Uterus (tissue), 4 donors: ENCODE data around the gene NDUFA13. TPM values are rescaled to one million over a fixed set of nuclear protein-coding genes. Genes with fewer than 3 reads are reported as not detected.

Experiments
- DNase-seq, 2 donors: peaks; one replicate each; pipeline ENCODE4 v3.0.0-alpha.2; 2019 to 2020
- H3K27ac ChIP-seq, 2 donors: fragments of 200-600 bp; sonication (generic); 1 replicate in 1 of 2; 2 replicates in 1 of 2; pipeline ENCODE4 v1.5.1; 2016 to 2018
- H3K27me3 ChIP-seq, 2 donors: fragments of 200-600 bp; sonication (generic); one replicate each; pipeline ENCODE4 v1.5.1; 2018 to 2019; ENCODE audit warnings: control low read depth in 1 of 2
- H3K36me3 ChIP-seq, 2 donors: fragments of 200-600 bp; sonication (generic); one replicate each; pipeline ENCODE4 v1.5.1; 2019; ENCODE audit warnings: control low read depth in 1 of 2
- H3K4me1 ChIP-seq, 2 donors: fragments of 200-600 bp; sonication (generic); one replicate each; pipeline ENCODE4 v1.5.1; 2018 to 2019; ENCODE audit warnings: control low read depth in 1 of 2
- H3K4me3 ChIP-seq, 2 donors: fragments of 200-600 bp; sonication (generic); 1 replicate in 1 of 2; 2 replicates in 1 of 2; pipeline ENCODE4 v1.5.1; 2018 to 2019; ENCODE audit warnings: mild to moderate bottlenecking in 1 of 2
- H3K9me3 ChIP-seq, 2 donors: fragments of 200-600 bp; sonication (generic); one replicate each; pipeline ENCODE4 v1.5.1; 2019; ENCODE audit warnings: control low read depth in 1 of 2
- POLR2A ChIP-seq, 2 donors: fragments of 450-650 bp; IDR thresholded peaks; one replicate each; pipeline ENCODE4 v1.6.1; 2016; ENCODE audit warnings: antibody characterized with exemption in 2 of 2, mild to moderate bottlenecking in 1 of 2, moderate library complexity in 1 of 2
- intact Hi-C: fragments of 100-400 bp; cut with DNase I; formaldehyde crosslinking; loops from one replicate; pipeline ENCODE4 v1.15.1; 2023; ENCODE audit warnings: low total_unique reads
- total RNA-seq, 4 donors: library from RNA; depleted of rRNA in 3 of 4; stranded (reverse); fragments of >200 nt in 3 of 4; gene quantifications; one replicate each; pipeline versions ENCODE4 v1.1.0 to v1.2.4, GENCODE V29; 2014 to 2023
- TF ChIP-seq, protein P1 (sequence below), 4 experiments: fragments of 200-600 bp in 2 of 4; fragments of 450-650 bp in 2 of 4; sonication (generic) in 2 of 4; IDR thresholded peaks; one replicate each; pipeline ENCODE4 v1.5.1; 2016 to 2019; ENCODE audit warnings: antibody characterized with exemption in 4 of 4, mild to moderate bottlenecking in 2 of 4, moderate library complexity in 1 of 4
- donor health status: DM: yes; HTN: yes; CAD: no.

NDUFA13 gene
- total RNA-seq, 4 donors from 2014 or later, result 28.6 to 204 (median 60.9) TPM

DNA sequence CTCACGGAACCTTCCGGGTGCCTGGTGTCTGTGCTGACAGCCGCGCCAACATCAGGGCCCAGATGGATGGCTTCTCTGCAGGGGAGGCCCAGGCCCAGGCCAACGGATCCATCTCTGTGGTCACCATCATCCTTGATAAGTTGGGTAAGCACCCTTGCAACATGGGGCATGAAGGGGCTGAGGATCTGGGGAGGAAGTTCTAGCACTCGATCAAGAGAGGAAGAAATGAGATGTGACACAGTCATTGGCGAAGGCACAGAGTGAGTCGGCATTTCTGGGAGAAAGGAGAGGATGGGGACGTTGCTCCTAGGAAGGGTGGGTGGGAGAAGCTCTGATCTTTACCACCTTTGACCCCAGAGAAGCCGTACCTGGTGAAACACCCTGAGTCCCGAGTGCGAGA lies 26.5 kb downstream of the NDUFA13 start:
- no peak overlapping the region for H3K27ac ChIP-seq
- peaks cover 0 to 17% of the 10 kb centered on the region in 2 donors for H3K4me1 ChIP-seq
- H3K9me3 ChIP-seq, result no peaks in the 10 kb centered on the region
- H3K27me3 ChIP-seq, result peaks cover 19 to 25% of the 10 kb centered on the region in 2 donors
- DNase-seq, result no peak
- intact Hi-C loops, result no loop called here
- H3K36me3 ChIP-seq, result no peaks in the 10 kb centered on the region
- H3K4me3 ChIP-seq, result no peak overlapping the region
- TF ChIP-seq, protein P1, sequence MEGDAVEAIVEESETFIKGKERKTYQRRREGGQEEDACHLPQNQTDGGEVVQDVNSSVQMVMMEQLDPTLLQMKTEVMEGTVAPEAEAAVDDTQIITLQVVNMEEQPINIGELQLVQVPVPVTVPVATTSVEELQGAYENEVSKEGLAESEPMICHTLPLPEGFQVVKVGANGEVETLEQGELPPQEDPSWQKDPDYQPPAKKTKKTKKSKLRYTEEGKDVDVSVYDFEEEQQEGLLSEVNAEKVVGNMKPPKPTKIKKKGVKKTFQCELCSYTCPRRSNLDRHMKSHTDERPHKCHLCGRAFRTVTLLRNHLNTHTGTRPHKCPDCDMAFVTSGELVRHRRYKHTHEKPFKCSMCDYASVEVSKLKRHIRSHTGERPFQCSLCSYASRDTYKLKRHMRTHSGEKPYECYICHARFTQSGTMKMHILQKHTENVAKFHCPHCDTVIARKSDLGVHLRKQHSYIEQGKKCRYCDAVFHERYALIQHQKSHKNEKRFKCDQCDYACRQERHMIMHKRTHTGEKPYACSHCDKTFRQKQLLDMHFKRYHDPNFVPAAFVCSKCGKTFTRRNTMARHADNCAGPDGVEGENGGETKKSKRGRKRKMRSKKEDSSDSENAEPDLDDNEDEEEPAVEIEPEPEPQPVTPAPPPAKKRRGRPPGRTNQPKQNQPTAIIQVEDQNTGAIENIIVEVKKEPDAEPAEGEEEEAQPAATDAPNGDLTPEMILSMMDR (IDR thresholded peaks at IDR 0.05), result no peak
- TF ChIP-seq POLR2A (IDR thresholded peaks at IDR 0.05), result no peak

DNA sequence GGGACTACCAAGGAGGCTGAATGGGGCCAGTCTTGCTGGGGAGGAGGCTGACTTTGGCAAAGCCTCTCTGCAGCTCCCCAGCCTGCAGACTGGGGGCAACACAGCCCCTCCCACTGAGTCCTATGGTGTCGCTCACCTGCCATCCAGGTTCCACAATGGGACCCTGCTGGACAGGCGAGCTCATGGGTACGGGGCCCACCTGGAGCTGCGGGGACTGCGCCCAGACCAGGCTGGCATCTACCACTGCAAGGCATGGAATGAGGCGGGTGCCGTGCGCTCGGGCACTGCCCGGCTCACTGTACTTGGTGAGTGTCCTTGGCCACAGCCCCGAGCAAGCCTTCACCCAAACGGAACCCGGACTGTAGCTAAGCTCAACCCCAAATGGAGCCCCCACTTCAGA lies 27.1 kb downstream of the NDUFA13 start:
- TF ChIP-seq, protein P1 (IDR thresholded peaks at IDR 0.05), result no peak
- TF ChIP-seq POLR2A (IDR thresholded peaks at IDR 0.05), result no peak
- no peak overlapping the region for H3K27ac ChIP-seq
- peaks cover 19 to 22% of the 10 kb centered on the region in 2 donors for H3K27me3 ChIP-seq
- no peaks in the 10 kb centered on the region for H3K36me3 ChIP-seq
- DNase-seq, result no peak
- H3K9me3 ChIP-seq, result no peaks in the 10 kb centered on the region
- intact Hi-C loops, result no loop called here
- no peak overlapping the region for H3K4me3 ChIP-seq
- H3K4me1 ChIP-seq, result peaks cover 0 to 16% of the 10 kb centered on the region in 2 donors

DNA sequence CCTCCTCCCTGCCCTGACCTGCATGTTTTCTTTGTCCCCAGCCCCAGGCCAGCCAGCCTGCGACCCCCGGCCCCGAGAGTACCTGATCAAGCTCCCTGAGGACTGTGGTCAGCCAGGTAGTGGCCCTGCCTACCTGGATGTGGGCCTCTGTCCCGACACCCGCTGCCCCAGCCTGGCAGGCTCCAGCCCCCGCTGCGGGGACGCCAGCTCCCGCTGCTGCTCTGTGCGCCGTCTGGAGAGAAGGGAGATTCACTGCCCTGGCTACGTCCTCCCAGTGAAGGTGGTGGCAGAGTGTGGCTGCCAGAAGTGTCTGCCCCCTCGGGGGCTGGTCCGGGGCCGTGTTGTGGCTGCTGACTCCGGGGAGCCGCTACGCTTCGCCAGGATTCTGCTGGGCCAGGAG lies 27.6 kb downstream of the NDUFA13 start:
- intact Hi-C loops, result no loop called here
- TF ChIP-seq POLR2A (IDR thresholded peaks at IDR 0.05), result no peak
- TF ChIP-seq, protein P1 (IDR thresholded peaks at IDR 0.05), result no peak

DNA sequence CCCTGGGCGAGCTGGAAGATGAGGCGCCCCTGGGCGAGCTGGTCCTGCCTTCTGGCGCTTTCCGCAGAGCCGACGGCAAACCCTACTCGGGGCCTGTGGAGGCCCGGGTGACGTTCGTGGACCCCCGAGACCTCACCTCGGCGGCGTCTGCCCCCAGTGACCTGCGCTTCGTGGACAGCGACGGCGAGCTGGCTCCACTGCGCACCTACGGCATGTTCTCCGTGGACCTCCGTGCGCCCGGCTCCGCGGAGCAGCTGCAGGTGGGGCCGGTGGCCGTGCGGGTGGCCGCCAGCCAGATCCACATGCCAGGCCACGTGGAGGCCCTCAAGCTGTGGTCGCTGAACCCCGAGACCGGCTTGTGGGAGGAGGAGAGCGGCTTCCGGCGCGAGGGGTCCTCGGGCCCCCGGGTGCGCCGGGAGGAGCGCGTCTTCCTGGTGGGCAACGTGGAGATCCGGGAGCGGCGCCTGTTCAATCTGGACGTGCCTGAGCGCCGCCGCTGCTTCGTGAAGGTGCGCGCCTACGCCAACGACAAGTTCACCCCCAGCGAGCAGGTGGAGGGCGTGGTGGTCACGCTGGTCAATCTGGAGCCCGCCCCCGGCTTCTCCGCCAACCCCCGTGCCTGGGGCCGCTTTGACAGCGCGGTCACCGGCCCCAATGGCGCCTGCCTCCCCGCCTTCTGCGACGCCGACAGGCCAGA lies 28.4 kb downstream of the NDUFA13 start:
- no peaks in the 10 kb centered on the region for H3K36me3 ChIP-seq
- no peaks in the 10 kb centered on the region for H3K9me3 ChIP-seq
- no peak for DNase-seq
- H3K4me1 ChIP-seq, result peaks cover 0 to 12% of the 10 kb centered on the region in 2 donors
- no peak overlapping the region for H3K4me3 ChIP-seq
- intact Hi-C loops, result no loop called here
- H3K27ac ChIP-seq, result no peak overlapping the region
- no peak for TF ChIP-seq POLR2A (IDR thresholded peaks at IDR 0.05)
- TF ChIP-seq, protein P1 (IDR thresholded peaks at IDR 0.05), result no peak
- H3K27me3 ChIP-seq, result peaks cover 18 to 19% of the 10 kb centered on the region in 2 donors

More for the DNA sequence above, 27.6 kb downstream of the NDUFA13 start:
- H3K27ac ChIP-seq, result no peak overlapping the region
- no peak for DNase-seq
- no peaks in the 10 kb centered on the region for H3K9me3 ChIP-seq
- H3K4me1 ChIP-seq, result peaks cover 0 to 12% of the 10 kb centered on the region in 2 donors
- H3K27me3 ChIP-seq, result peaks cover 18 to 19% of the 10 kb centered on the region in 2 donors
- no peak overlapping the region for H3K4me3 ChIP-seq
- no peaks in the 10 kb centered on the region for H3K36me3 ChIP-seq

DNA sequence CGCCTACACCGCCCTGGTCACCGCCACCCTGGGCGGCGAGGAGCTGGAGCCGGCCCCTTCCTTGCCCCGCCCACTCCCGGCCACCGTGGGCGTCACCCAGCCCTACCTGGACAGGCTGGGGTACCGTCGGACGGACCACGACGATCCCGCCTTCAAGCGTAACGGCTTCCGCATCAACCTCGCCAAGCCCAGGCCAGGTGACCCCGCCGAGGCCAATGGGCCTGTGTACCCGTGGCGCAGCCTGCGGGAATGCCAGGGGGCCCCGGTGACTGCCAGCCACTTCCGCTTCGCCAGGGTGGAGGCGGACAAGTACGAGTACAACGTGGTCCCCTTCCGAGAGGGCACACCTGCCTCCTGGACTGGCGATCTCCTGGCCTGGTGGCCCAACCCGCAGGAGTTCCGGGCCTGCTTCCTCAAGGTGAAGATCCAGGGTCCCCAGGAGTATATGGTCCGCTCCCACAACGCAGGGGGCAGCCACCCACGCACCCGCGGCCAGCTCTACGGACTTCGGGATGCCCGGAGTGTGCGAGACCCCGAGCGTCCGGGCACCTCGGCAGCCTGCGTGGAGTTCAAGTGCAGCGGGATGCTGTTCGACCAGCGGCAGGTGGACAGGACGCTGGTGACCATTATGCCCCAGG lies 29.0 kb downstream of the NDUFA13 start:
- Histone ChIP-seq H3K9me3 (no peaks in the 10 kb centered on the region), H3K4me3 (no peak overlapping the region), H3K27me3 (peaks cover 13 to 20% of the 10 kb centered on the region in 2 donors), H3K36me3 (no peaks in the 10 kb centered on the region), H3K27ac (no peak overlapping the region), H3K4me1 (peaks cover 0 to 12% of the 10 kb centered on the region in 2 donors)
- intact Hi-C loops, result no loop called here
- DNase-seq, result no peak
- TF ChIP-seq POLR2A (IDR thresholded peaks at IDR 0.05), result no peak
- TF ChIP-seq, protein P1 (IDR thresholded peaks at IDR 0.05), result no peak
